Upper lobe of left lung (tissue), 4 donors: ENCODE results near the gene MYO1E.

Experiments used
- EP300 ChIP-seq, 4 donors: sonication (generic); formaldehyde crosslinking; IDR thresholded peaks; one replicate each; pipeline ENCODE4 v1.5.1; 2017; ENCODE audit warnings: antibody characterized with exemption in 4 of 4, control low read depth in 2 of 4
- POLR2AphosphoS5 ChIP-seq, 2 donors: sonication (generic); formaldehyde crosslinking; IDR thresholded peaks; one replicate each; pipeline ENCODE4 v1.5.1; 2017; ENCODE audit warnings: antibody characterized with exemption in 2 of 2

- TF ChIP-seq EP300 (IDR thresholded peaks at IDR 0.05) (no peak), POLR2AphosphoS5 (IDR thresholded peaks at IDR 0.05) (no peak)
Observed at GRCh38 chr15:59247364-59247763, 125.3 kb downstream of the MYO1E start.
